HT1080 (cell line): ENCODE measurements around the gene ARL5B. TPM values are rescaled to one million over a fixed set of nuclear protein-coding genes. Genes with fewer than 3 reads are reported as not detected.
"Not testable (repeated sequence)": the region's sequence is repeated elsewhere in the genome, so short reads cannot be mapped to it uniquely, and the experiment has no call there.

Source experiments
- DNase-seq: peaks from one replicate; pipeline ENCODE4 v3.0.0-alpha.2; 2015; ENCODE audit warnings: low read depth
- polyA plus RNA-seq, 2 experiments: library from polyadenylated mRNA; depleted of rRNA; stranded (reverse); fragments of >200 nt; gene quantifications; 2 replicates each; pipeline ENCODE4 v1.2.3, GENCODE V29; 2015
- total RNA-seq: library from RNA; depleted of rRNA; stranded (reverse); fragments of >200 nt; shearing (Covaris generic); gene quantifications from 2 replicates; pipeline ENCODE4 v1.2.3, GENCODE V29; 2014; rRNA removed

ARL5B gene, protein sequence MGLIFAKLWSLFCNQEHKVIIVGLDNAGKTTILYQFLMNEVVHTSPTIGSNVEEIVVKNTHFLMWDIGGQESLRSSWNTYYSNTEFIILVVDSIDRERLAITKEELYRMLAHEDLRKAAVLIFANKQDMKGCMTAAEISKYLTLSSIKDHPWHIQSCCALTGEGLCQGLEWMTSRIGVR
- 5.6 and 7.3 TPM in 2 replicates for total RNA-seq
- 9.4 and 13.3 TPM in 2 replicates for polyA plus RNA-seq (2015; cell fraction: cytosol; rRNA removed)
- polyA plus RNA-seq (2015; cell fraction: nucleus; rRNA removed) = 17.8 and 17.9 TPM in 2 replicates

- peak; percentile 94 for DNase-seq
Measured at GRCh38 chr10:18659125-18659818, at the start of gene ARL5B. Gene ARL5B (plus strand): TSS chr10:18659431. CDS start chr10:18659638, 207 bp downstream.

- DNase-seq = peak; percentile 80
Measured at GRCh38 chr10:18610517-18610916, 48.7 kb upstream of the ARL5B start.

DNA sequence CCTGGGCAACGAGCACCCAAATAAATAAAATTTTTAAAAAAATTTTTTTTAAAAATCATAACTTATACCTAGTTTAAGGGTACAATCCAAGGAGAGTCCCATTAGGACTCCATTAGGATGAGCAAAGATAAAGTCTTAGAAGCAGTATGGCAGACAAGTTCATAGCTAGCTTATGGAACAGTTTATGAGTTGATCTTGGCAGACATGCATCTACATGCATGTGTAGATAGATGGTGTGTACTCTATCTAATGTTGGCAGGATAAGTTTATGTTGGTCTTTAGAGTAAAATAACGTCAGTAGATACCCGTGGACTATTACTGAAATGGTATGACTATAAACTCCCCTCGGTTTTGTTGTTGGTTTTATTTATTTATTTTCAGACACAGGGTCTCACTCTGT is 48.1 kb upstream of the ARL5B start:
- DNase-seq = no peak

GRCh38 chr10:18615618-18616017 is 43.6 kb upstream of the ARL5B start:
- no peak for DNase-seq

- DNase-seq = no peak
Measured at GRCh38 chr10:18616337-18616736, 42.9 kb upstream of the ARL5B start.

DNA sequence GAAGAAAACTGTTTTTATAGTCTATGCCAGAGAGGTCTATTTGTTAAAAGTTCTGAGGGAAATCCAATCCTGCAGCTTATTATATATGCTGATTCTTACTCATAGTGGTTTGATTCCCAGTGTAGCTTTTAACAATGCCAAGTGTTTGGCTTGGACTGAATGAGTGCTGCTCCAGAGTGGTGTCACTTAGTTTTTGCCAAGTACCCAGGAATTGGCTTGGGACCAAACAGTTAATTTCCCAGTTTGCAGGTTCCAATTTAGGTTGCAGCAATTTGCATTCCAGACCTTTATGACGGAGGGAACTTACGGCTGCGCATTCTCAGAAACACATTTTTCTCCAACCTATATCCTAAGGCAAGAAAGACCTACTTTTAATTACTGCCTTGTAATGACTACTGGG is 40.2 kb upstream of the ARL5B start:
- no peak for DNase-seq

DNA sequence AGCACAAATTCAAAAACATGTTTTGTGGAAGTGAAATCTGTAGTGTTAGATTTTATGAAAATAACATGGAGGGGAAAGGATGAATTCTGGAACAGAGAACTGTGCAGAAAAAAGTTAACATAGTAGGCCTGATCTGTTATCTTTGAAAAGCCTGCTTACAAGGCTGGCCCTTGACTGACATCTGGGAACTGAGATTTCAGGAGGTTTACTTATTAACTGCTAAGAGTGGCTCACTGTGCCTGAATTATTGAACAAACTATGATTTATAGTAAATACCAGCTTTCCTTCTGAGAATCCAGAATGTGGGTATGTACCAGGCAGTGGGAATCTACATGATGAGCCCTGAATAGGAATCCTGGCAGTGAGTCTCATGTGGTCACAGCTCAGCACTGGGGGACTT is 38.4 kb upstream of the ARL5B start:
- no peak for DNase-seq

DNA sequence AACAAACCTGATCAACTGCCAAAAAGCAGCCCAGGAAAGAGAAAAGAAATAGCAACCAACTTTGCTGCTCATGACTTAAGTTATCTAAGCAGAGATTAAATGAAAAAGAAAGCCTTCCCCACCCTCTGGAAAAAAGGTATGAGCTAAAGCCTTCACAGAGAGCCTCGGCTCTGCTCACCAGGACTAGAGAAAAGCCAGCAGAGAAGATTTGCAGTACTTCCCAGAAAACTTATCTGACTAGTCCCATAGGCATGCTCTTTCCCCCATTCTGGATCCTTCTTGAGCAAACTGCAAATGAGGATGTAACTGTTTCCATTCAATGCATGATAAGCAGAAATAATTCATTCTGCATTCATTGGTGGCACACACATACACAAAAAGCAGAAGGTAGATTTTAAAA is 35.6 kb upstream of the ARL5B start:
- DNase-seq = not testable (repeated sequence)

GRCh38 chr10:18625886-18626285 is 33.3 kb upstream of the ARL5B start:
- no peak for DNase-seq

- DNase-seq = peak; percentile 50
Measured at GRCh38 chr10:18627452-18628018, 31.7 kb upstream of the ARL5B start.

- DNase-seq = not testable (repeated sequence)
Measured at GRCh38 chr10:18632500-18632899, 26.7 kb upstream of the ARL5B start.

DNA sequence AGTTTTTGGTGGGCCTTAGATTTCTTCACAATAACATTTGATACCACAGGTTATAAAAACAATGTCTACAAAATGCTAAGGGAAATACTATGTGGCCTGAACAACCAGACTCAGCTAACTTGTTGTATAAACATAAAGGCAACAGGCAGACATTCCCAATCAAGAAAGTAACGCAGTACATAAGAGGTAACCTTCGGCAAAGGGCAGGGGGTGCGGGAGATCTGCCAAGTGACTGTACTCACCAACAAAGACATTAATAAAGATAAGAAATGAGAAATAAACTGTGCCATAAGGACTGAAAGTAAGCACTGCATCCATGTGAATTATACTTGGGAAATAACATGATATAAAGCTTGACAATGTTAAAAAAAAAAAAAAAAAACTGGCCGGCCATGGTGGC is 23.2 kb upstream of the ARL5B start:
- no peak for DNase-seq

DNA sequence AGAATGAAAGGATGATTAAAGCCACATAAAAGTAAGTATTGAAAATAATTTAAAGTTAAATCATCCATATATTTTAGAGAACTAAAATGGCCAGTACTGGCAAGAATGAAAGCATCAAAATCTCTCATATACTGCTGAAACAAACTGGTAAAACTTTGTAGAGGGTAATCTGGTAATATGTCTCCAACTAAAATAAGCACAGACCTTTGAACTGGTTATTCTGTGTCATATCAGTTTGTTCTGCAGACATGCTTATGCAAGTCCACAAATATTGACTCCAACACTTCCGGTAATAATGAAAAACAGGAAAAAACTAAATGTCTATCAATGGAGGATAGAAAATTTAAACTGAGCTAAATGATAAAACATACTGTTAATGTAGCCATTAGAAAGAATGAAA is 21.8 kb upstream of the ARL5B start:
- not testable (repeated sequence) for DNase-seq

- DNase-seq = not testable (repeated sequence)
Measured at GRCh38 chr10:18639719-18640118, 19.5 kb upstream of the ARL5B start.

DNA sequence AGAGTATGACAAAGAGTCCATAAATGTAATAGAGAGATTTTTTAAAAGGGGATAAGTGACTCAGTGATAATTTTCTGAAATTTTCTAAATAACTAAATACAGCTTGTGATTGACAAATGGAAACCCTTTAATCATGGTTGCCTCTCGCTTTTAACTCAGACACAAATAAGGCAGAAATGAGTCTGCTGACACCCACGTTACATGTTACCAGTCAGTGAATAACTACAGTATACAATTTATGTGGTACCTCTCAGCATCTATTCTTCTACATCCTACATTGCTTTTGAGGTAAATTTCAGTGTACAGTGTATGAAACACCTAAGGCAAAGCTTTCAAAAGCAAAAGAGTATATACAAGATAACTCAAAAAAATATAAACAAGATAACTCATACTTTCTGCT is 12.1 kb upstream of the ARL5B start:
- no peak for DNase-seq

- no peak for DNase-seq
Measured at GRCh38 chr10:18647945-18648344, 11.3 kb upstream of the ARL5B start.

- no peak for DNase-seq
Measured at GRCh38 chr10:18649364-18649959, 9.8 kb upstream of the ARL5B start.

GRCh38 chr10:18650404-18650997 is 8.7 kb upstream of the ARL5B start:
- no peak for DNase-seq

DNA sequence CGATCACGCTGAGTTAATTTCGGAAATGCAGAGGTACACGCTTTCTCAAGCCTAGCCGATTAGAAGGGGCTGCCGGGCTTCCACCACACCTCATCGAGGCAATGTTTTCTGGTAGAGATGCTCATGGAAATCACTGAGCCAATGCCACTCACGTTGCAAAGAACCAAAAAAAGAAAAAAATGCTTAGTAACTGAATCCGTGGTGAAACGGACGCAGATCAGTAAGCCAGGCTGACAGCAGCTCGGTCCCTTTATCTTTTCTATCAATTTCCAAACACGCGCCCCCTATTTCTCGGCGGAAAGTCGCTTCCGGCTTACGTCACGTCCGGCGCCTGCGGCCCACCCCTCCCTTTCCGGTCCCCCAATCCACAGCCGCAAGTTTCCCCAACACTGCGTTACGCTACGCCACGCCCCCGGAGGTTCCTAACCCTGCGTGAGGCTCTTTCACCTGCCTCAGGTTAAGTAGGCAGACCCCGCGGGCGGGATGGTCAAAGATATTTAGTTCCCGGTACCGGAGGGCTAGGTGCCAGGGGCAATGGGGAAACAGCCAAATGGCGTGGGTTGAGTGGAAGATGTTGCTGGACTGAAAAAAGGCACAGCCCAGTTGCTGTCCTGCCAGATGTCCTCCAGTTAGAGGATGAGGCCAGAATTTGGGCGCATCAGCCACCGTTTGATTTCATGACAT is 7.8 kb upstream of the ARL5B start, which contains the start of gene NSUN6:
NSUN6 (minus strand) TSS at position 264 of the 684 bp plus-strand sequence. CDS start 384 bp downstream, outside the sequence.
- DNase-seq = peak; percentile 85

DNA sequence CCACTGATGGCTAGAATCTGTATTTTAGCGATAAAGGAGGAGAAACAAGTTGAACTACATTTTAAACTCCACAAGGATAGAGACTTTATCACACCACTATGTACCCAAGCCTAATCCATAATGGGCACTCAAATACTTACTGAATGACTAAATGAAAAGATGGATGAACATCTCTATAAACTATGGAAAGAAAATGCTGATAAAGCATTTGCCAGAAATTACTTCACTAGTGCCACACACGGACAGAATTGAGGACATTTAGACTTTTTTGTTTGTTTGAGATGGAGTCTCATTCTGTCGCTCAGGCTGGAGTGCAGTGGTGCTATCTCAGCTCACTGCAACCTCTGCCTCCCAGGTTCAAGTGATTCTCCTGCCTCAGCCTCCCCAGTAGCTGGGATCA is 6.1 kb upstream of the ARL5B start:
- DNase-seq = no peak

DNA sequence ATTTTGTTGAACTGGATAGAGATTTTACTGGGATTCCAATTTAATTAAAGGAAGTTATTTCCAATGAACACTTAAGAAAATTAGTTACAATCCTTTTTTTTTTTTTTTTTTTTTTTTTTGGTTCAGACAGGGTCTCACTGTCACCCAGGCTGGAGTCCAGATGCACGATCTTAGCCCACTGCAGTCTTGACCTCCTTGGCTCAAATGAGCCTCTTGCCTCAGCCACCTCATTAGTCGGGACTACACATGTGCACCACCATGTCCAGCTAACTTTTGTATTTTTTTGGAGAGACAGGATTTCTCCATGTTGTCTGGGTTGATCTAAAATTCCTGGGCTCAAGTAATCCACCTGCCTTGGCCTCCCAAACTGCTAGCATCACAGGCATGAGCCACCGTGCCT is 2.5 kb upstream of the ARL5B start:
- DNase-seq = no peak
